Psoas muscle (tissue), 8 donors: Measurements from ENCODE around the gene GFAP. TPM values are rescaled to one million over a fixed set of nuclear protein-coding genes. Genes with fewer than 3 reads are reported as not detected.

Source experiments
- ATAC-seq, 4 donors: fragments of 200-7000 bp; cut with Tn5 transposase; one replicate each; pipeline ENCODE4 v1.9.1; 2020; ENCODE audit warnings: moderate library complexity in 3 of 4, mild to moderate bottlenecking in 2 of 4
- DNase-seq, 2 donors: peaks; one replicate each; pipeline ENCODE4 v3.0.0-alpha.2; 2020
- H3K27ac ChIP-seq: fragments of 200-600 bp; one replicate; pipeline ENCODE4 v1.8.0; 2022
- H3K27me3 ChIP-seq, 3 donors: fragments of 200-600 bp in 1 of 3; one replicate each; pipeline versions ENCODE4 v1.6.1 to v1.8.0; 2013 to 2022; ENCODE audit warnings: low read length in 2 of 3, mild to moderate bottlenecking in 2 of 3, moderate library complexity in 1 of 3; ENCODE audit not compliant: insufficient read depth in 3 of 3
- H3K36me3 ChIP-seq, 2 donors: fragments of 200-600 bp in 1 of 2; one replicate each; pipeline versions ENCODE4 v1.6.1 to v1.8.0; 2013 to 2022; ENCODE audit warnings: low read depth in 1 of 2, mild to moderate bottlenecking in 1 of 2, moderate library complexity in 1 of 2; ENCODE audit not compliant: insufficient read depth in 1 of 2
- H3K4me1 ChIP-seq: fragments of 200-600 bp; one replicate; pipeline ENCODE4 v1.8.0; 2022
- H3K4me3 ChIP-seq: fragments of 200-600 bp; one replicate; pipeline ENCODE4 v1.8.0; 2022; ENCODE audit warnings: mild to moderate bottlenecking
- H3K9me3 ChIP-seq: fragments of 200-600 bp; one replicate; pipeline ENCODE4 v1.8.0; 2022
- WGBS, 3 donors: extraction: QIAGEN DNeasy Blood & Tissue Kit; methylation state at CpG; one replicate each; pipeline versions ENCODE4 v1.1.6 to v1.1.7; 2013; 5-methylcytosine and 5-hydroxymethylcytosine counted together
- intact Hi-C, 2 donors: fragments of 100-400 bp; cut with DNase I; formaldehyde crosslinking; loops; one replicate each; pipeline versions ENCODE4 v1.11.0 to v1.14.2; 2022
- polyA plus RNA-seq, 3 donors: library from polyadenylated mRNA; stranded (reverse); fragments of 200-250 nt; gene quantifications; one replicate each; pipeline ENCODE4 v1.2.3, GENCODE V29; 2013
- total RNA-seq, 4 donors: library from RNA; stranded (reverse); fragmentation: NEBNext Ultra II Directional in 2 of 4; extraction: Animal tissue kit (Norgen Biotek cat#: 25700) in 2 of 4; gene quantifications; one replicate each; pipeline versions ENCODE4 v1.2.1 to v1.2.4, GENCODE V29; 2021 to 2023
- TF ChIP-seq, protein P1 (sequence below): fragments of 200-600 bp; IDR thresholded peaks from one replicate; pipeline ENCODE4 v1.8.0; 2022; ENCODE audit warnings: antibody characterized with exemption
- donor health status: healthy with polysubstance abuse.
- donor health status: DM: no; HTN: no; CAD: no; lungs with moderate emphysema.
- donor health status: Bipolar disorder and iron deficiency.
- donor health status: healthy.
- donor health status: DM: yes; HTN: yes; CAD: no.
- donor health status: DM: no; HTN: no; CAD: no.
- donor health status: DM: no; HTN: no; CAD: no.
- donor health status: DM: yes; HTN: yes; CAD: no.

The GFAP gene
- total and polyA plus RNA-seq, 7 donors = 0.11 to 0.54 (median 0.43) TPM; not detected in 3

DNA sequence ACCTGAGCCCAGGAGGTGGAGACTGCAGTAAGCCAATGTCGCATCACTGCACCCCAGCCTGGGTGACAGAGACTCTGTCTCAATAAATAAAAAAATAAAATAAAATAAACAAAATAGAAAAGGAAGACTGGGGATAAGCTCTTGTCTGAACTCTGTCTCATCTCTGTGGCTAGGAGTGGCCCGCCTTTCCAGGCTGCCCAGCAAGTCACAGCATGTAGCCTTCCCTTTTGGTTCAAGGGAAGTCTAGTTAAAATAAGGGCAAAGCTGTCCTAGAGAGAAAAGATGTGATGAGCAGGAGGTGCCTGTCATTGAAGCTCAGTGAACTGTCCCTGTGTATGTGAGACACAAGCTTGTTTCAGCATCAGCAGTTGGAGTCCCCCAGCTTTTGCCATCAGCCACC is 2.7 kb upstream of the GFAP start:
- WGBS, 3 donors = 93 to 100% (median 95%) methylated on average over 2 of the region's 2 CpGs
- ATAC-seq (no peak), DNase-seq (no peak)
- Histone ChIP-seq H3K27ac (no peak overlapping the region), H3K4me1 (no peaks in the 10 kb centered on the region), H3K36me3 (no peaks in the 10 kb centered on the region), H3K9me3 (no peaks in the 10 kb centered on the region), H3K27me3 (peaks cover 0 to 7% (median 5%) of the 10 kb centered on the region in 3 donors), H3K4me3 (no peak overlapping the region)
- TF ChIP-seq, protein P1, sequence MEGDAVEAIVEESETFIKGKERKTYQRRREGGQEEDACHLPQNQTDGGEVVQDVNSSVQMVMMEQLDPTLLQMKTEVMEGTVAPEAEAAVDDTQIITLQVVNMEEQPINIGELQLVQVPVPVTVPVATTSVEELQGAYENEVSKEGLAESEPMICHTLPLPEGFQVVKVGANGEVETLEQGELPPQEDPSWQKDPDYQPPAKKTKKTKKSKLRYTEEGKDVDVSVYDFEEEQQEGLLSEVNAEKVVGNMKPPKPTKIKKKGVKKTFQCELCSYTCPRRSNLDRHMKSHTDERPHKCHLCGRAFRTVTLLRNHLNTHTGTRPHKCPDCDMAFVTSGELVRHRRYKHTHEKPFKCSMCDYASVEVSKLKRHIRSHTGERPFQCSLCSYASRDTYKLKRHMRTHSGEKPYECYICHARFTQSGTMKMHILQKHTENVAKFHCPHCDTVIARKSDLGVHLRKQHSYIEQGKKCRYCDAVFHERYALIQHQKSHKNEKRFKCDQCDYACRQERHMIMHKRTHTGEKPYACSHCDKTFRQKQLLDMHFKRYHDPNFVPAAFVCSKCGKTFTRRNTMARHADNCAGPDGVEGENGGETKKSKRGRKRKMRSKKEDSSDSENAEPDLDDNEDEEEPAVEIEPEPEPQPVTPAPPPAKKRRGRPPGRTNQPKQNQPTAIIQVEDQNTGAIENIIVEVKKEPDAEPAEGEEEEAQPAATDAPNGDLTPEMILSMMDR = no peak
- intact Hi-C loops = loop anchor here in 1 of 2 donors (10.0 kb wide), 1 partner anchor 277 kb away; no protein-coding TSS in a partner anchor

DNA sequence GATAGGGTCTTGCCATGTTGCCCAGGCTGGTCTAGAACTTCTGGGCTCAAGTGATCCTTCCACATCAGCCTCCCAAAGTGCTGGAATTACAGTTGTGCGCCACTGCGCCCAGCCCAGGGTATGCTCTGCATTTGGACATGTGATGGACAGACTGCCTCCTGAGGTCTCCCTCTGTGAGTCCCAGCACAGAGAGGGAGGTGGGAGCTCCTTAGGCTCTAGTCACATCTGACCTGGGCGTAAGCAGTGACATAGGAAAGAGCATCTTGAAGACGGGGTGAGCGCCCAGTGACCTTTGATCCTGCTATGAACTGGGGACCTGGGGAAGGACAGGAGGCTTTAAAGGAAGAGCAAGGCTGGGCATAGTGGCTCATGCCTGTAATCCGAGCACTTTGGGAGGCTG is 2.2 kb upstream of the GFAP start:
- H3K4me1 ChIP-seq = no peaks in the 10 kb centered on the region
- H3K36me3 ChIP-seq = no peaks in the 10 kb centered on the region
- H3K27me3 ChIP-seq = peaks cover 0 to 13% (median 5%) of the 10 kb centered on the region in 3 donors
- H3K4me3 ChIP-seq = no peak overlapping the region
- H3K9me3 ChIP-seq = no peaks in the 10 kb centered on the region
- DNase-seq (no peak), ATAC-seq (no peak)
- TF ChIP-seq, protein P1 = no peak
- 91 to 96% (median 93%) methylated on average over 6 of the region's 6 CpGs for WGBS, 3 donors
- no peak overlapping the region for H3K27ac ChIP-seq
- intact Hi-C loops = loop anchor here in 1 of 2 donors (10.0 kb wide), 1 partner anchor 277 kb away; no protein-coding TSS in a partner anchor

DNA sequence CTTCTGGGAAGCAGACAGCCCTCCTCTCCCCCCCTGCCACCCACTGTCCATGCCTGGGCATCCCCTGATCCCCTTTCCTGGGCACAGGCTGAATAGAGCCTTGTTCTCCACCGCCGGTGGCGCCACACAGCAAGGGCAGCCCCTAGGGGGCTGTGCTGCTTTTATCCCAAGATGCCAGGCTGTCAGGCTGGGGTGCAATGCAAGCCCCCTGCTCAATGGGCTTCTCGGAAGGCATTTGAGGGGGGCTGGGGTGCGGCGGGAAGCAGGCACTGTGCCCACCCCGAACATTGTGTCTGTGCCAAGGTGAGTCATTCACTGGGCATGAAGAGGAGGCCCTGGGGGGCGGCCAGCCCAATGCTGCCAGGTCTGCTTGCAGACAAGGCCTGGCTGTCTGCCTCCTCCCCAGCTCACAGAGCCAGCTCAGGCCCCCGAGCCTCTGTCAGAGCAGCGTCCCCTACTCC is 1.5 kb upstream of the GFAP start:
- WGBS, 3 donors = 28 to 39% (median 37%) methylated on average over 10 of the region's 10 CpGs
- TF ChIP-seq, protein P1 = no peak
- DNase-seq (peak in 1 of 2 donors; percentile 40), ATAC-seq (peak in 2 of 4 donors; percentile 26 to 32)
- Histone ChIP-seq H3K27me3 (peaks cover 0 to 17% (median 5%) of the 10 kb centered on the region in 3 donors), H3K4me1 (no peaks in the 10 kb centered on the region), H3K36me3 (no peaks in the 10 kb centered on the region), H3K27ac (no peak overlapping the region), H3K4me3 (no peak overlapping the region), H3K9me3 (no peaks in the 10 kb centered on the region)
- intact Hi-C loops = loop anchor here in 1 of 2 donors (10.0 kb wide), 1 partner anchor 278 kb away; no protein-coding TSS in a partner anchor

DNA sequence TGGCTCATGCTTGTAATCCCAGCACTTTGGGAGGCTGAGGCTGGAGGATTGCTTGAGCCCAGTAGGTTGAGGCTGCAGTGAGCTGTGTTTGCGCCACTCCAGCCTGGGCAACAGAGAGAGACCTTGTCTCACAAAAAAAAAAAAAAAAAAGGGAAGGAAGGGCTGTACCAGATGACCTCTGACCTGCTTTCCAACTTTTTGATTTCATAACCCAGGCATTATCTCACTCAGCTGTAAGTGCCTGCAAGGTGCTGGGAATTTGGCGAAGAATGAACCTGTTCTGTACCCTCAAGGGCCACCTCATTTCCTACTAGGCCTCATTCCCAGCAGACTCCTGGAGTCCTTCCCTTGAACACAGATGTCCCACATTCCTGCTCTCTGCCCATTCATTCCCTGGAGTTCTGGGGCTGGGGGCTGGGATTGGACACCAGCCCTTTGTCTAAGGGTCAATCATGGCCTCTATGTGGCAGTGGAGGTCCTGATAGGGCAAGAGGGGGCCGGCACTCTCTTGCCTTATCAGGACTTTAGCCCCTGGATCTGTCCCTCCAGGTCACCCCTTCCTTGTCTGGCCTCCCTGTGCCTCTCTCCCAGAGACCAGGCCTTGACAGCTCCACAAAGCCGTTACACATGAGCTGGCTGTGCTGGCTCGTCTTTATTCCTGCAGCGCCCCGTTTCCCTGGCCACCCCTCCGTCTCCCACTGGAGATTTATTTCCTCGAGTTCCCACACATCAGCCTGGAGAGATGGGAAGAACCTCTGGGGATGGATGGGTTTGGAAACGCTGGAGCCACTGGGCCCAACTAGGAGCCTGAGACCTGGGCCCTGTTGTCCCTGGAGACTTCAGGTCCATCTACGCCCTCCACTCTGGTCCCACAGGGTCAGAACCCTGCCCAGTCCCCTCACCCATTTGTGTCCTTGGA is 821 bp upstream of the GFAP start:
- Histone ChIP-seq H3K4me1 (no peaks in the 10 kb centered on the region), H3K27me3 (peaks cover 0 to 23% (median 5%) of the 10 kb centered on the region in 3 donors), H3K36me3 (no peaks in the 10 kb centered on the region), H3K9me3 (no peaks in the 10 kb centered on the region), H3K4me3 (no peak overlapping the region), H3K27ac (no peak overlapping the region)
- 65 to 76% (median 68%) methylated on average over 11 of the region's 11 CpGs for WGBS, 3 donors
- intact Hi-C loops = loop anchor here in 1 of 2 donors (10.0 kb wide), 1 partner anchor 279 kb away; no protein-coding TSS in a partner anchor
- ATAC-seq (no peak), DNase-seq (no peak)
- TF ChIP-seq, protein P1 = no peak
